ENCODE data around the gene BRD3OS.

Gene BRD3OS

DNA sequence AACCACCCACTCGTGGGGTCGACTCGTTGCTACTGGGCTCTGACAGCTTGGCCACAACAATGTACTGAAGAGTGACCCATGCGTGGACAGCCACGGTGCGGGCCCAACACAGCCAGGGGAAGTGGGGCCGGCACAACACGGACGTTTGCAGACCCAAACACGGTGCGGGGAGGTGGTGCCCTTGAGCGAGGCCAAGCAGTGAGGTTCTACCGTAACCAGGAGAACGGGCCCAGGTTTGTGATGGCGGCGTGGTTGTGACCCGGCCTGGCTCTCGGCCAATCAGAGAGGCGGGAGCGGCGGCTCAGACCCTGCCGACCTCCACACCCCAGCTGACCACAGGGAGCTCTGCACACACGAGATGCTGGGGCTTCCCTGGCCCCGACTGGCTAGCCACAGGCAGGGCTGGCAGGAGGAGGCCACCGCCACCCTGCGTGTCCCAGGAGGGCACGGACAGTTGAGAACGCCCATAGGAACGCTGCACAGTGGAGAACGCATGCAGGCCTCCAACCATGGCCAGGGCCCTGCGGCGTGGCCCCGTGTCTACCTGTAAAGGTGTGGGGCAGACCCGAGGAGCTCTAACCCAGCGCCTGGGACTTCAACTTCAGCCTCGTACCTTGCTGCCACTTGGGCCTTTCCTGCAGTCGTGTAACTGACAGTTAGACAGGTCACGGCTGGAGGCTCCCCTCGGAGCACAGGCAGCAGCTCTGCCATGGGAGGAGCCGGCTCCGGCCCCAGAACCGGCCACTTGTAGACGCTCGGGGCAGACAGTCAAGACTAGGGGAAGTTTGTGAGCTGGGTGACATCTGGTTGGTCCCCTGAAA lies 28.9 kb downstream of the BRD3OS start:
- no peak for DNase-seq

DNA sequence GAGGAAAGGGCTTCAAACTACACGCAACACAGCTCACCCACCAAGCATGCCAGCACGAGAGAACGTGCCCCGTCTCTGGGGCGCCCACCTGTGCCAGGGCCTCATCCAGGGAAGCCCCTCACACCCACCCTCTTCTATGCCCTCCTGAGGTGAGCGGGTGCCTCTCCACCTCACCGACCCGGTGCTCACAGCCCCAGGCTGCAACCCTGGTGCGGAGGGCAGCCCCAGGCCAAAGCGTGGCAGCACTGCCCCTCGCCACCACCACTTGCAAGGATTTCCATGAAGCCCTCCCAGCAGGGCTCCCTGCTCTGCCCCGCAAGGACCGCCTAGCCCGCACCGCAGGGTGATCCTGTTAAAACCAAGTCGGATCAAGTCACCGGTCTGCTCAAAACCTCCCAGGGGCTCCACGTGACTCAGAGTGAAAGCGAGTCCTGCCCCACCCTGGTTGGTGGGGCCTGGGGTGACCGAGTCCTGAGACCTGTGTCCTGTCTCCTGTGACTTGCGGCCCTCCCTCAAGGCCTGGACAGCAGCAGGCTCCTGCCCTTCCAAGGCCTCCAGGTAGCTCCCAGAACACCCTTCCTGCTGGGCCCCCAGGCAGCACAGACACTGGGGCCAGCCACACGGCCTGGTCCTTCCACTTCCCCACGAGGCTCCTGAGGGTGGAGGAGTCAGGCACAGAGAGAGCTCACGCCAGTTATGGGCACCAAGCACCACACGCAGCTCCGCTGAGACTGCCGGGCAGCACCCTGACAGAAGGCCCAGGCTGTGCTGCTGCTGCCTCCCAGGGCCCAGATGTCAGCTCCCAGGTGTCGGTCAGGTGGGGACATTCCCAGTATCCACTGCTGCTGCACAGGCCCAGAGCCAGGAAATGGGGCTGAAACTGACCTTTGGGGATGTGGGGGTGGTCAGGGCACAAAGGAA lies 29.9 kb downstream of the BRD3OS start:
- DNase-seq = no peak

DNA sequence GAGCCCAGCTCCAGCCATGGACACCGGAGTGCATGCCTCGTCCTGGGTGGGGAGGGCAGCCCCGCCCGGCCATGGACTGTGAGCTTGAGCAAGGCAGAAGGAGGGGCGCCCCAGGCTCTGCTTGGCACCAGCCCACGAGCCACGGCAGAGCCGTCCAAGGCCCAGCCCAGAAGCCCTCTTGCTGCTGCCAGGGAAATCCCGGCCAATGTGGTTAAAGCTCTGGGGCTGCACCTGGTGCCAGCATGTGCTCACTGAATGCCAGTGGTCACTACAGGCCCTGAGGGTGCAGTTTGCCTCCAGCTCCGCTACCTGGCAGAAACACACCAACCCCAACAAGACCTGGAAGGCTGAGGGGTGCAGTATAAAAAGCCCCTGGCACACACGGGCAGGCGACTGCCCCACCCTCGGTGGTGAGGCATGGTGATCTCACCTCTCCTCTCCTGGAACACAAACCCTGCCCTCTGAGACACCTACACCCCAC lies 30.7 kb downstream of the BRD3OS start:
- peak; percentile 9 for DNase-seq

DNA sequence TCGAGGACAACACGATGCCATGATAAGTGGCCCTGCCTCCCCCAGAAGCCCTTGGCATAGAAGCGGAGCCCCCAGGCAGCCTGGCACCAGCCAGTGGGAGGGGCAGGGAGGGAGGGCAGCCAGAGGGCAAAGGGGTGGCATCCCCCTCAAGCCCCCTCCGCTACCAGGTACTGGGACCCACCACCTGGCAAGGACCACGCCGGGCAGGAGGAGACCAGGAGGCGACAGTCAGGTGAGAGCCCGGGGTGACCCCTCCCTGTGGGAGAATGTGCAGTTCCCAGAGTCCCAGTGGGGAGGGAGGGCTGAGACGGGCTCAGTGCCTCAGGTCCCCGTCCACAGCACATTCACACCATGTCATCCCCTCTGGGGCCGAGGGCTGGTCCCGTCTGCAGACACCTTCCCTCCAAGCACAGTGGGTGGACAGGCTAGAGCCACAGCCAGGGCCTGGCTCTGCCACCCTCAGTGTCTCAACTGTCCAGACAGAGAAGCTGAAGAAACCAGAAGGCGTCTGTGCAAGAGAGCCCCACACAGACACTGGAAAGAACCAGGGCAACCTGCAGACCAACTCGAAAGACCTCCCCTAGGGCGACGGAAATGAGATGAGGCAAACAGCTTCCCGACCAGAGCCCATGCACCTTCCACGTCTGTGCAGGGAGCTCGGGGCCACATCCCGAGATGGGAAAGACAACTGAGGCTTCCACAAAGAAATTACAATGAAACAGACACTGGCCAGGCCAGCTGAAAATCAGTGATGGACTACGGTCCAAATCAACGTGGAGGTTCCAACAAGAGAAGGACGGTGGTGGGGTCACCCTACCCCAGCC lies 31.4 kb downstream of the BRD3OS start:
- no peak for DNase-seq

DNA sequence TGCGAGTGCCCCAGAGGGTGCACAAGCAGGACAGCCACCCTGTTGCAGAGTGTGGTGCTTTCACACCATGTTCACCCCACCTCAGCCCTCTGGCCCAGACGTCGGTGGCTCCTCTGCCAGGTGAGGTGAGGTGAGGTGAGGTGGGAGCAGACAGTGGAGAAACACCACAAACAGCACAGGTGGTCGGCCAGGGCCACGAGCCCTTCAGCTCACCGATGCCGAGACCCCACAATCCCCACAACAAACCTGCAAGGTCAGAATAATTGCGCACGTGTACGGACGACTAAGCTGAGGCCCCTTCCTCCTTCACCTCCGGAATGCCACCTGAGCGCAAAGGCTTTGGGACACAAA lies 32.0 kb downstream of the BRD3OS start:
- DNase-seq = no peak

DNA sequence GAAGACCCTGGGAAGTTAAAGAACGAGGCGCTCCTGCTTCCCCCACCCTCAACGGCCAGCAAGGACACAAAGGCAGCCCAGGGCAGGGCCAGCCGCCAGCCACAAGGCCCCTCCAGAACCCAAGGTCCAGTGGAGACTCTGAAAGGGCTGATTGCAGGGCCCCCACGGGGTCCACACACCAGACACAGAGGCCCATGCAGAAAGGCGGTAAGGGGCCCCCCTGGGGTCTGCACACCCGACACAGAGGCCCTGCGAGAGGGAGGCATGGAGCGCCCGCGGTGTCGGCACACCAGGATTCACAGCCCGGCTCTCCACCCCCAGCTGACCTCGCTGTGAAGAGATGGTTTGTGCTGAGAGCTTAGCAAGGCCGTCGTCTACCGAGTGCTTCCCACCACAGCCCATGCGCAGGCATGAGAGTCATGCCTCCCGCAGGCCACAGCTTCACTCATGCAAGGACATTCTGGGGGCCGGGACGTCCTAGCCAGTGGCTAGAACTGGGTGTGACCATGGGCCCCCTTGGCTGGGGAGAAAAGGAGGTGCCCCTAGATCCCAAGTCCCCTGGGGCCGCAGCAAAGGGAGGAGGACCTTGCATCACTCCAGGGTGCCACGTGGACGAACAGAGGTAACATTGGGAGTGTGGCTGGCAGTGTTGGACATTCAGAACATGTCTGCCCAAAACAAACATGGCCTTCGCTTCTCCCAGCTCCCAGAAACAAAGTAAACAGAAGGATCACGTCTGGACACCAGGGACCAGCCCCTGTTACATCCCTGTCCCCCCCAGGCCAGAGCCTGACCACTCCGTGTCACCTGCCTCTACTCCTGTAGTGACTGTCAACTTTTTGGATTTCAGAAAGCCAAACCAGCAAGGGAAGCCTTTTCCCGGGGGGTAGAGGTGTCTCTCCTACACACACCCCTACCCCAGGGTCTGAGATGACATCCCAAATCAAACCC lies 32.7 kb downstream of the BRD3OS start:
- no peak for DNase-seq

DNA sequence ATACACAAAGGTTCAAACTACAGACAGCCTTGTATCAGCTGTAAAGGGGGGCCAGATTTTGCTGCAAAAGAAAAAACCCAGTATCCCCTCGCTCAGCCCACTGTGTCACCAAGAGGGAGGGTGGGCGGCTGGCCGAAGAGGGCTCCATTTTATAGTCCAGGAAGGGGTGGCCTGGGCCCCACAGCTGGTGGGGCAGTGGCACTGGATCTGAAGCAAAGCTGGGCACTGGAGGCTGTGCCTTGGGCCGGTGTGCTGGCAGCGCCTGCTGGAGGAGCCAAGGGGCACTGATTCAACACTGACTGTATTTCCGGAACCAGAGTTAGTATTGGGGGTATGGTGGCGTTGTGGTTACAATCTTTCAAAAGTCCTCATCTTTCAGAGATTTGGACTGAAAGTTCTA lies 33.4 kb downstream of the BRD3OS start:
- DNase-seq = peak; percentile 76

DNA sequence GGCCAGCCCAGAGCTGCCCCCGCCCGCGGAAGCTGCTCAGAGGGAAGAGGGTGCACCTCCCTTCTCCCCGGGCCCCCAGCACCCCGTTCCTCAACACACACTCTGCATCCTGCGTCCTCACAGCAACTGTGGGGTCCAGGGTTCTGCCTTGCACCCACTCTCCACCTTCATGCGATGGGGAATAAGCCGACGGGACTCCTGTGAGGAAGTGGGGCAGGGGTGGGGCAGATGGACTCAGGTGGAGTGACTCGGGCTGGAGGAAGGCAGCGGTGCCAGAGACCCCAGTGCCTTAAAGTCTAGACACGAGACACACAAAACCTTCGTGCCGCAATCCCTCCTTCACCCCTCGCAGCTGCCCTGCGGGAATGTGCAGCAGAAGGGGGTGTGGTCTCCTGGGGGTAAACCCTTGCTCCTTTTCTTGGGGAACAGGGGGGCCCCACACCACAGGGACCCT lies 33.9 kb downstream of the BRD3OS start:
- DNase-seq = no peak

DNA sequence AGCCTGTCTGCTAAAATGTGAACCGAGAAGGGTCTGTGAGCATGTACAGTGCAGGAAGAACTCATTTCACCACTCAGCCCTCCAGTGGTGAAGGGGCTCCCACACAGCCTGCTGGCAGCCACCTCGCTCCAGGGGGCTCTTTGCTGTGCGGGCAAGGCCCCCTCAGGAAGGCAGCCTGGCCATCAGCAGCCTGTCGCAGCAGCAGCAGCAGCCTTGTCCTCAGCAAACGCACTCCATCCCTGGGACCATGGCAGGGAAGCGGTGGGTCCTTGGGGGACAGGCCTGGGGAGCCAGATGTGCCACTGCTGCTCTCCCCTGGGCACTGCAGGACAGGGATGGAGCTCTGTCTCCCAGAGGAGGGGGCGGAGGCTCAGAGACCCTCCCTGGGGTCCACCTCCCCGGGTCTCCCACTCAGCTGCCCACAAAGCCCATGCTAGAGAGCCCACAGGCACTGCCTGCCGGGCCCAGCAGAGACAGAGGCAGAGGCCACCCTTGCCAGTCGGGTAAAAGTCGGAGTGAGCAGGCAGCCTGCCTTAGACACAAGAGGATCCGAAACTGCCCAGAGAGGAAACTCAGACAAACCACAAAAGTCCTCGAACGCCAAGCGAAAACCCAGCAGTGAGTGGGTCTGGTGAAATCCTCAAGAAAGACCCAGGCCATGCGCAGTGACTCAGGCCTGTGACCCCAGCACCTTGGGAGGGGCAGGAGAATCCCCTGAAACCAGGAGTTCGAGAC lies 34.5 kb downstream of the BRD3OS start:
- DNase-seq = no peak

DNA sequence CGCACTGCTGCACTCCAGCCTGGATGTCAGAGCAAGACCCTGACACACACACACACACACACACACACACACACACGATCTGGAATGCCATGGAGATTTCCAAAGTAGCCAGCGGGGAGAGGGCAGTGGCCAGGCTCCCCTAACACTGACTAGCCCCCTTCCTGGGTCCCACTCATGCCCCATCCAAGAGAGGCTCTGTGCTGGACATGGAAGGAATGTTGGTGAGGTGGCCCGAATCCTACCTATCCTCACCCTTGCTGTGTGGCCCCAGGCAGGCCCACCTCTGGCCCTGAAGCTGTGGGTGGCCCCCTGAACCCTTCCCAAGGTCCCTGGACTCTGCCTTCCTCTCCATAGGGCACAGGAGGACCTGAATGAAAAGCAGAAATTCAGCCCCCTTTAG lies 35.3 kb downstream of the BRD3OS start:
- DNase-seq = no peak

DNA sequence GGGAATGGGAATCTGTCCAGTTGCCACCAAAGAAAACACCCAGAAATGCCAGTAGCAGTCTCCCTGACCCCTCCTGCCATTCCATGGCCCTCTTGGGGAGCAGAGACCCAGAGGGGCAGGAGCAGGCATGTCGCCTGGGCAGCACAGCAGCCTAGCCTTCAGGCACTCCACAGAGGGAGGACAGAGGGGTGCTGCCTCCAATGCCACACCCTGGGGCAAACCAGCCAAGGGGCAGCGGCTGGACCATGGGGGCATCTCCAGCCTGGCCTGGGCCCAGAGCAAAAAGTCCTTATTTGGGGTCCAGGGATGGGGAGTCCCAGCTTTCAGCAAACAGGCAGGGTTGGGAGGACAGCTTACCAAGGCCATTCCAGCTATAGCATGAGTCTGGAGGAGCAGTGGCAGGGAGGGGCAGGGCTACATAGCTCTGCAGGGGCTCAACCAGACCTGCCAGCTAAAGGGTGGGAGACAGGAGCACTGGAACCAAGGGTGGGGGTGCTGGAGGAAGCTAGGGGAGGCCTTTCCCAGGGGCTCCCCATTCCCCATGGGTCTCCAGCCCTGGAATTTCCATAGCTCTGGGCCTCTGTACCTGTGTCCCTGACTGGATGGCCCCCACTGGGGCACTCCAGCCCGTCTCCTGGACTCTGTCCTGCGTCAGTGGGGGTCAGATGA lies 35.9 kb downstream of the BRD3OS start:
- no peak for DNase-seq

DNA sequence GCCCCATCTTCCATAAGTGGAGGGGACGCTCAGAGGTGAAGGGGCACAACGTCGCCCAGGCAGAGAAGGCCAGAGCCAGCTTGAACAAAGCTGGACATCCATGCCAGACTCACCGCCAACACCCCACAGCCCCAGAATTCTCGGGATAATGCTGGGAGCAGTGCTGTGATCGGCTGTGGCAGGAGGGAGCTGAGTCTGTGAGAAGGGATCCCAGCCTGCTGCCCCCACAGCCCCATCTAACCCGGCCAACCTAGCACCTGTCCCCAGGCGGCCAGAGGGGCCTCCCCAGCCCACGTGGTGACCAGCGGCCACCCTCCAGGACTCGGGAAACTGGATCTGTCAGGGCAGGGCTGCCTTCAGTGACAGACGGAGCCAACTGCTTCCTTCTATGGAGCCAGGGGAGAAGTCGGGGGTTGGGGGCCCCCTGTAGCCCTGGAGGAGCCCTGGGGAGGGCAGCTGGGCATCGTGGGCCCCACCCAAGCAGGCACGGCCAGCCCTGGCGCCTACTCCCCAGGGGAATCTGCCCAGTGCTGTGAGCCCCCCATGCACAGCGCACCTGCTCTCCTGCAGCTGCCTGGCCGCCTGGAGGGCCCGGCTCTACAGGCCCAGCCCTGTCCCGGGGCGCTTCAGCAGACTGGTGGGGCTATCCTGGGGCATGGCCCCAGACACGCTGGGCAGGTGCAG lies 36.5 kb downstream of the BRD3OS start:
- DNase-seq = no peak

DNA sequence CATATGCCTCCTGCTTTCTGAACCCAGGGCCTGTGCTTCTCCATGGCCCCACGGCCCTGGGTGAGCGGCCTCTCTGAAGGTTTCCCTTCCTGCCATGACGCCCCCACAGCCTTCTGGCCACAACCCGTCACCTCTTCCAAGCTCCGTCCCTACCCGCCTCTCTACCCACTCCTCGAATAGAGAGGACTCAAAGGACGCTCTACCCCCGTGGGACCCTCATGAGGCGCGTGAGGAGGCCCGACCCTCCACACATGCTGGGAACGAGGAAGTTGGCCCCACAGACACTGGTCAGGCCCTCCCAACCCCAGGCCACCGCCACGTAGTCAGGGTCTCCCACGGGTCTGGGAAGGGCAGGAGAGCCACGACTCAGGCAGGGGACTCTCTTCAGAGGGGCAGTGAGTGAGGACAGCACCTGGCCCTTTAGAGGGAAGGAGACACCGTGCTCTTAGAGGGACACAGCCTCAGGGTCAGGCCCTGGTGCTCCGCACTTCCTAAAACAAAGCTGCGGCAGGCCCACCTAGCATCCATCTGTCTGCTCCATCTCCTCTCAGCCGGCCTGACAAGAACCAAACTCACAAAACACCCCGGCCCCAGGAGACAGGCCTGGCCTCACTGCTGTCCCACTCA lies 37.3 kb downstream of the BRD3OS start:
- DNase-seq = no peak

DNA sequence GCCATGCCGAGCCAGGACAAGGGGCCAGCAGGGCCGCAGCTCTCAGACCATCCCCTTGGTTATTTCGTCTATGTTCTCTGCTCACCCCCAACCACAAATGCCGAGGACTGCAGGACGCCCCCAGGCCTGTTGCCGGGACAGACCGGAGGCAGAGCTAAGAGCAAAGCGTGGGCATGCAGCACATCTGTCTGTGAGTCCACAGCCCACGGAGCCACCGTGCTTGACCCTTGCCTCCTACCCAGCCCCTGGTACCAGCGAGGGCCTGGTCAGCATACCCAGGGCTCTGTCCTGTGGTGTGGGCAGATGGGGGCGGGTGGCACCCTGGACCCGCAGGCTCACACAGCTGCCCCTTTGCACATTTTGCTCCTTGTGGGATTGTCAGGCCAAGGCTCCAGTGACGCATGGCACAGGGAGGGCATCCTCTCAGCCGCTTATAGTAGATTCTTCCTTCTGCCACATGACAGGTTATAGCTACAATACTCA lies 37.8 kb downstream of the BRD3OS start:
- no peak for DNase-seq

DNA sequence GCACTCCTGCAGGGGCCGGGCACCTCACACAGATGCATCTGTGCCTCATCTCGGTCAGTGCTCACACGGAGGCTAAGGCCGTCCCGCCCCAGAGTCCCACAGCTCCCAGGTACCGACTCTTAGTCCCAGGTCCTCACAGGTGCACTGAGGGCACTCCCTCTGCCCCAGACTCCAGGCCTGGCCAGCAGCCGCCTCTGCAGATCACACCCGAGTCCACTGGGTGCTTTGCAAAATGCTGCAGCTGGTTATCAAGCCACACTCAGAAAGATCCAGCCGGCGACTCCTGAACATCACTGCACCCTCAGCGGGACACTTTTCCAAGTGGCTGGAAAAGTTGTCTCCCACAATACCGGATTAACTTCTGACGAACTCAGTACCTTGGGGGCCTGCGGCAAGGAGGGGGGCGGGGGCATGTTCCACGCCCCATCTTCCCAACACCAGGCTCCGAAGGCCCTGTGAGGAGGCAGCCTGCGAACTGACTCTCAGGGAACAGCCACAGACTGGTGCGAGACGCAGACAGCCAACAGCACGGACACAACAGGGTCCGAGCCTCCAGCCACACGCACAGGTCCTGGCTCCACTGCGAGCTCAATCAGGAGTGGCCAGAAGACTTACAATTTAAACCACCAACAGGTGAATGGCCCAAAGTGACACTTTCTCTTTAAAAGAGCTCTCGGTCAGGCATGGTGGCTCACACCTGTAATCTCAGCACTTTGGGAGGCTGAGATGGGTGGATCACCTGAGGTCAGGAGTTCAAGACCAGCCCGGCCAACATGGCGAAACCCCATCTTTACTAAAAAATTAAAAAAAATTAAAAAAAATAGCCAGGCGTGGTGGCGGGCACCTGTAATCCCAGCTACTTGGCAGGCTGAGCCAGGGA lies 38.5 kb downstream of the BRD3OS start:
- DNase-seq = no peak

DNA sequence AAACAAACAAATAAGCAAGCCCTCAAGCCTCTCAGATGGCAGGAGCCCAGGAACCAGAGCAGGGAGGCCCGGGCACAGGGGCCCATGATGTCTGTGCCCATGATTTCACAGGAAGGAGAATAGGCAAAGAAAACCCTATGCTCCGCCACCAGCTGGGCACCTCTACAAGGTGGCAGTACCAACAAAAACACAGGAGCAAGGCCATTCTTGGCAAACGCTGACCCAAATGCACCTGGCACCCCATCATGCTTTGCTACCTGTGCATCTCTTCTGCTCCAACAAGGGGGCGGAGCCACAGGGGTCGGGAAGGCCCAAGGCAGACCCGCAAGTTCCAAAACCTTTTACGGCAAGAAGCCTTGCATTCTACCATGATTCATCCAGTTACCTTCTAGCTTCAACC lies 39.4 kb downstream of the BRD3OS start:
- DNase-seq = no peak

DNA sequence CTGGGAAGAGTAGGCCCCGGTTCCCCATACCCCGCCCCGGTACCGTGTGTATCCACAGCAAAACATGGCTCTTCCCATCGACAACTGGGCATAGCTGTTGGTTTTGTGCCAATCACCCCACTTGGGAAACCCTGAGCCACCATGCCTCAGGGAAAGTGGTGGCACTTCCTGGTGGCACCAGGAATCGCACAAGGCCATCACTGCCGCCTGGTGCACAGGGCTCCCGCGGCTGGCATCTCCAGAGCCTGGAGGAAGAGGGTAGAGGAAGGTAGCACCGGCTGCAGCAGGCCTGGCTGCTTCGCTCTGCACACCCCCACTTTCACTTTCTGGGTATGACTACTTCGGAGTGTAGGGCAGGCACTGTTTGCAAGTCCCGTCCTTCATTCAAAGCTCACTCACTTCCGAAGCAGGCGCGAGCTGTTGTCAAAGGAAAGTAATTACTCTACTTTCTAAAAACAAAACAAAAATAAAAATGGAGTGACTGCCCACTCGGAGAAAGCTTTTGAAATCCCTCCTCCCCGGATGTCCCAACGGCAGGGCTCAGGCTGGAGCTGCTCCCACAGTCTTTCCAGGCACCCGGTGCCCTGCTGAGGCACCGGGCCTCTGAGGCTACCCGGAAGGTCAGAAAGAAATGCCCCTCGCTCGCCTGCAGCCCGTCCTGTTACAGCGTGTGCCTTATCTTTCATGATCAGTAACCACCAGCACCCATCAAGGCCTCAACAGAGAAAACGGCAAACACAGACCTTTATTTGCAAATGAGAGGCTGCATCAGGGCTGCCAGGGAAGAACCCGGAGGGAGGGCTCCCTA lies 40.5 kb downstream of the BRD3OS start:
- peak; percentile 63 for DNase-seq

All from HCEC 1CT (cell line).